Retina (tissue), 1 donor: ENCODE measurements around the gene PRDM16.

ENCODE experiments used
- DNase-seq: peaks from one replicate; pipeline ENCODE4 v3.0.0-alpha.2; 2016

PRDM16 gene

GRCh38 chr1:3461238-3461933 is 392.4 kb downstream of the PRDM16 start:
- no peak for DNase-seq

GRCh38 chr1:3461934-3462275 is 392.9 kb downstream of the PRDM16 start:
- no peak for DNase-seq

DNA sequence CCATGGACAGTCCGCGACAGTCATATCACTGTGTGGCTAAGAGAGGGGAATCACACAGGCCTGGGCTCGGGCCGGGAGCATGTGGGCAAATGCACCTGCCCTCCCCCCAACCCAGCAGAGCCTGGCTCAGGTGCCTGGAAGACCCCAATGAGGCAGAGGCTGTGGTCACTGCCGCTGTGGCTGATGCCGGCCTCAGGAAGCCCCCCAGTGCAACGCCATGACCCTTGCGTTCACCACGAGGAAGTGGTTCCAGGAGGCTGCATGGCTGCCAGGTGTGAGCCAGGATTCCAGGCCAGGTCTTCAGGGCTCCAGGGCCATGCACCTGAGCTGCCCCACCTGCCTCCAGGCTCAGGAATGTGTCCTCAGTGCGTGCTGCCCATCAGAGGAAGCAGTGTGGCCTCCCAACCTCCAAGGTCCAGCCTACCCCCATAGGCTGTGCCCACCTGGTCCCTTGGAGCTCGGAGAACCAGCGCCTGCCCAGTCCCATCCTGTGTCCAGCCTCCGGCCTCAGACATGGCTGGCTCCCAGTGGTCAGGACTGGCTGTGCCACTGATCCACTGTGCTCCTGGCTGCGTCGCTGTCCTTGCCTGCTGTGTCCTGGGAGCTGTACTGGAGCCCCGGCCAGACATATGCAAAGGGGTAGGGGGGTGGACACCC is 393.5 kb downstream of the PRDM16 start:
- DNase-seq = no peak

- DNase-seq = no peak
Measured at GRCh38 chr1:3463013-3463385, 394.0 kb downstream of the PRDM16 start.

GRCh38 chr1:3463408-3463863 is 394.4 kb downstream of the PRDM16 start:
- DNase-seq = no peak

DNA sequence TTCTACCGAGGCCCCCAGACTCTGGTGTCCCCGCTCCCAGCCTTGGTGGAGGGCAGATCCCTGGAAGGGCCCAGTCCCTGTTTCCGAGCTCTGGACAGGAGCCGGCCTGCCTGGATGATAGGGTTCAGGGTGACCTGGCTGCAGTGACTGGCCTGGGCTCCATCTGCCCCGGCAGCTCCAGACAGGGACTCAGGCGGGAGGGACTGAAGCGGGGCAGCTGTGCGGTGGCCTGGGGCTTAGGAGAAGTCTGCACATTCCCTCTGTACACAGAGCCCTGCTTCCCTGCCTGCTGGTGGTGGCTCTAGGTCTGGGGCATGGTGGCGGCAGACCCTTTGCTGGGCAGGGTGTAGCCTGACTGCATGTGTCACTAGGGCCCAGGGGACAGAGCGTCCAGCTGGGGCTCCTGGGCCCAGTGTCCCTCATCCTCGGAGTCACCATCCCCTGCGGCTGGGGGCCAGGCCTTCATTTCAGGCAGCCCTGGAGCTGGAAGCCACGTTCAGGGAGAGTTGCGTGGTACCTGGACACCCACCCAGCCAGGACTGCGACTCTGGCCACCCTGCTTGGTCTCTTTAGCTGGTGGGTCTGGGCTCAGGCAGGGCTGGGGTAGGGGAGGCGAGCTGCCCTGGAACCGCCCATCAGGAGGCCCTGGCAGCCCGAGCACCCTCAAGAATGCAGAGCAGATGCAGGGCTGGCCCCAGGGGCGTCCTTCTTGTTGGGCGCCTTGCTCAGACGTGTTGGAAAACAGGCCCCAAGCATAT is 395.1 kb downstream of the PRDM16 start:
- DNase-seq = no peak

GRCh38 chr1:3464649-3465025 is 395.6 kb downstream of the PRDM16 start:
- no peak for DNase-seq

- no peak for DNase-seq
Measured at GRCh38 chr1:3465091-3465934, 396.3 kb downstream of the PRDM16 start.

DNA sequence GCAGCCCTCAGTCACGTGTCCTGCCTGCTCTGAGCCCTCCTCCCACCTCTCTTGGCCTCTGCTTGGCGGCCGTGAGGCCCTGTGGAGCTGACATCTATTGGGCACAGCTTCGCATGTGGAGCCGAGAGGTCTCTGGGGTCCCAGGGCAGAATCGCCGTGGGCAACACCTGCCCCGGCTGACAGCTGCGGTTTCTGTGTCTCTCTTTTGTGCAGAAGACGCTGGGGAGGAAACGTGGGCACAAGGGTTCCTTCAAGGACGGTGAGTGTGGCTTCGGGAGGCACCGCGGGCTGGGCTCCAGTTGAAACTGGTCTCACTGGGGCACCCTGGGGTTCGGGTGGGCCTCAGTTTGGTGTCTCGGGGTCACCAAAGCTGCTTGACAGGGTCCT is 396.9 kb downstream of the PRDM16 start:
- DNase-seq = no peak

- DNase-seq = no peak
Measured at GRCh38 chr1:3466366-3467075, 397.5 kb downstream of the PRDM16 start.

GRCh38 chr1:3467096-3468036 is 398.4 kb downstream of the PRDM16 start:
- DNase-seq = no peak

- no peak for DNase-seq
Measured at GRCh38 chr1:3468236-3469103, 399.5 kb downstream of the PRDM16 start.

GRCh38 chr1:3469104-3469848 is 400.3 kb downstream of the PRDM16 start:
- DNase-seq = peak; percentile 6

- DNase-seq = no peak
Measured at GRCh38 chr1:3469849-3470649, 401.0 kb downstream of the PRDM16 start.

DNA sequence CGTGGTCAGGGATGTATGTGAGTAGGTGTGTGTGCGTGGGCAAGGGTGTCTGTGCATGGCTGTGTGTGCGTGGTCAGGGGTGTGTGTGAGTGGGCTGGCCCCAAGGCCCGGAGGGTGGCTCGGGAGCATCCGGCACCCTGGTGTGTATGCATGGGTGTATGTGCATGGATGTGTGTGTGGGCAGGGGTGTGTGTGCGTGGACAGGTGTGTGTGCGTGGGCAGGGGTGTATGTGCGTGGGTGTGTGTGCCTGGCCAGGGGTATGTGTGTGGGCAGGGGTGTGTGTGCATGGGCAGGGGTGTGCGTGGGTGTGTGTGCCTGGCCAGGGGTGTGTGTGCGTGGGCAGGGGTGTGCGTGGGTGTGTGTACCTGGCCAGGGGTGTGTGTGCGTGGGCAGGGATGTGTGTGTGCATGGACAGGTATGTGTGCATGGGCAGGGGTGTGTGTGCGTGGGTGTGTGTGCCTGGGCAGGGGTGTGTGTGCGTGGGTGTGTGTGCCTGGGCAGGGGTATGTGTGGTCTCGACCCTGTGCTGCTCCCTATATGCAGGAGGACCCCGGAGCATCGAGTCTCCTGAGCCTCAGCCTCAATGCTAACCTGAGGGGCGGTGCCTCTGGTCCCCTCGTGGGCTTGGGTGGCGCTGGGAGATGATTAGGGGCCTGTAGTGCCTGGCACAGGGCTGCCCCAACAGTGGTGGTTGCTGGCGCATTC is 401.8 kb downstream of the PRDM16 start:
- no peak for DNase-seq

GRCh38 chr1:3471356-3472087 is 402.5 kb downstream of the PRDM16 start:
- DNase-seq = peak; percentile 89
